H1 (cell line): ENCODE measurements around the gene LAMB3. TPM values are rescaled to one million over a fixed set of nuclear protein-coding genes. Genes with fewer than 3 reads are reported as not detected.

ENCODE experiments used
- CTCF ChIA-PET: fragments of 300-600 bp; sonication (Branson Sonifier 250); formaldehyde crosslinking; loops from one replicate; lab custom pipeline; 2021; ENCODE audit not compliant: partially characterized antibody; lab: Charles Lee
- POLR2A ChIA-PET: fragments of 300-600 bp; sonication (Branson Sonifier 250); formaldehyde crosslinking; loops from one replicate; lab custom pipeline; 2021; ENCODE audit warnings: inconsistent platforms; ENCODE audit not compliant: partially characterized antibody; lab: Charles Lee
- DNase-seq, 2 experiments: peaks; one replicate each; pipeline versions ENCODE4 v3.0.0 to v3.0.0-alpha.2; 2010 to 2022; ENCODE audit warnings: low spot score in 2 of 2, low read depth in 1 of 2, mixed read lengths in 1 of 2
- FAIRE-seq: peaks from 2 replicates; lab custom pipeline; 2011; peaks lifted over from hg19 to GRCh38; lab: Jason Lieb, UNC
- H2AFZ ChIP-seq: 2 replicates; pipeline ENCODE4 v1.8.1; 2012; ENCODE audit warnings: low read length, inconsistent platforms
- H2AK5ac ChIP-seq: 2 replicates; pipeline ENCODE4 v1.6.1; 2013; ENCODE audit warnings: low read depth, low read length
- H2BK120ac ChIP-seq: replicated peaks from 2 replicates; pipeline ENCODE3; 2013; ENCODE audit warnings: low read depth, low read length, inconsistent platforms
- H2BK12ac ChIP-seq: 2 replicates; pipeline ENCODE4 v1.6.1; 2013; ENCODE audit warnings: low read depth, low read length
- H2BK15ac ChIP-seq: 2 replicates; pipeline ENCODE4 v1.6.1; 2013; ENCODE audit warnings: low read length
- H2BK20ac ChIP-seq: 2 replicates; pipeline ENCODE4 v1.6.1; 2013; ENCODE audit warnings: low read length
- H2BK5ac ChIP-seq: 2 replicates; pipeline ENCODE4 v1.6.1; 2013; ENCODE audit warnings: low read depth, low read length
- H3K14ac ChIP-seq: 2 replicates; pipeline ENCODE4 v1.6.1; 2013; ENCODE audit warnings: inconsistent platforms; ENCODE audit not compliant: insufficient read length
- H3K18ac ChIP-seq: 2 replicates; pipeline ENCODE4 v1.6.1; 2013; ENCODE audit warnings: low read length; ENCODE audit errors: extremely low read depth
- H3K23ac ChIP-seq: 2 replicates; pipeline ENCODE4 v1.6.1; 2013; ENCODE audit warnings: inconsistent platforms; ENCODE audit not compliant: insufficient read length
- H3K23me2 ChIP-seq: 2 replicates; pipeline ENCODE4 v1.6.1; 2013; ENCODE audit warnings: low read depth, low read length
- H3K27ac ChIP-seq: 2 replicates; pipeline ENCODE4 v1.6.1; 2011; ENCODE audit warnings: low read depth, low read length, inconsistent platforms
- H3K27me3 ChIP-seq, 4 experiments: replicated peaks in 1 of 4; 1 replicate in 1 of 4; 2 replicates in 3 of 4; pipeline versions ENCODE4 v1.6.1 to v1.8.1; 2011 to 2013; ENCODE audit warnings: low read length in 3 of 4, mild to moderate bottlenecking in 3 of 4, inconsistent platforms in 2 of 4, mixed read lengths in 2 of 4, moderate library complexity in 1 of 4; ENCODE audit not compliant: control insufficient read depth in 3 of 4, insufficient read depth in 3 of 4; ENCODE audit errors: extremely low read depth in 1 of 4
- H3K36me3 ChIP-seq, 4 experiments: 2 replicates each; pipeline versions ENCODE4 v1.6.1 to v1.8.1; 2011 to 2013; ENCODE audit warnings: mild to moderate bottlenecking in 4 of 4, low read length in 3 of 4, moderate library complexity in 2 of 4, control low read depth in 1 of 4, inconsistent platforms in 1 of 4; ENCODE audit not compliant: insufficient read depth in 4 of 4, control insufficient read depth in 2 of 4
- H3K4ac ChIP-seq: replicated peaks from 2 replicates; pipeline ENCODE3; 2013; ENCODE audit warnings: low read length, low read depth, mixed read lengths, inconsistent platforms; ENCODE audit not compliant: insufficient read length
- H3K4me1 ChIP-seq, 4 experiments: replicated peaks in 1 of 4; 1 replicate in 1 of 4; 2 replicates in 3 of 4; pipeline versions ENCODE4 v1.6.1 to v1.8.1; 2011 to 2013; ENCODE audit warnings: low read length in 3 of 4, inconsistent platforms in 2 of 4, mixed read lengths in 1 of 4; ENCODE audit not compliant: insufficient read depth in 4 of 4, control insufficient read depth in 3 of 4
- H3K4me2 ChIP-seq, 2 experiments: 2 replicates each; pipeline versions ENCODE4 v1.6.1 to v1.8.1; 2011 to 2013; ENCODE audit warnings: low read depth in 2 of 2, low read length in 2 of 2, control low read depth in 1 of 2, inconsistent platforms in 1 of 2, mild to moderate bottlenecking in 1 of 2; ENCODE audit not compliant: insufficient read depth in 1 of 2
- H3K4me3 ChIP-seq, 4 experiments: fragments of 200-600, 300-600 bp in 1 of 4; sonication (generic), shearing (Covaris generic), sonication (Bioruptor Twin) in 1 of 4; 2 replicates each; pipeline versions ENCODE4 v1.5.1 to v1.8.1; 2011 to 2016; ENCODE audit warnings: low read length in 4 of 4, low read depth in 3 of 4, control low read depth in 2 of 4, inconsistent platforms in 2 of 4, mild to moderate bottlenecking in 2 of 4, mixed read lengths in 1 of 4, moderate library complexity in 1 of 4; ENCODE audit not compliant: insufficient read depth in 2 of 4; ENCODE audit errors: extremely low read depth in 1 of 4
- H3K56ac ChIP-seq: replicated peaks from 2 replicates; pipeline ENCODE3; 2013; ENCODE audit warnings: low read depth, mild to moderate bottlenecking, mixed read lengths, low read length, inconsistent platforms; ENCODE audit not compliant: insufficient read length
- H3K79me1 ChIP-seq: 2 replicates; pipeline ENCODE4 v1.6.1; 2013; ENCODE audit warnings: low read depth, low read length, control low read depth
- H3K79me2 ChIP-seq, 2 experiments: 2 replicates each; pipeline versions ENCODE4 v1.6.1 to v1.8.1; 2012 to 2013; ENCODE audit warnings: low read length in 2 of 2, mild to moderate bottlenecking in 2 of 2, inconsistent platforms in 1 of 2; ENCODE audit not compliant: insufficient read depth in 2 of 2, control insufficient read depth in 1 of 2
- H3K9ac ChIP-seq, 4 experiments: replicated peaks in 1 of 4; 1 replicate in 1 of 4; 2 replicates in 3 of 4; pipeline versions ENCODE4 v1.6.1 to v1.8.1; 2011 to 2013; ENCODE audit warnings: low read depth in 3 of 4, low read length in 3 of 4, control low read depth in 2 of 4, mild to moderate bottlenecking in 2 of 4, moderate library complexity in 2 of 4, inconsistent platforms in 1 of 4; ENCODE audit errors: extremely low read depth in 1 of 4
- H3K9me3 ChIP-seq, 2 experiments: 2 replicates each; pipeline versions ENCODE4 v1.6.1 to v1.8.1; 2012 to 2013; ENCODE audit warnings: mild to moderate bottlenecking in 2 of 2, moderate library complexity in 2 of 2, control low read depth in 1 of 2, inconsistent platforms in 1 of 2, low read depth in 1 of 2, low read length in 1 of 2, mixed read lengths in 1 of 2; ENCODE audit not compliant: insufficient read depth in 2 of 2
- H4K20me1 ChIP-seq, 2 experiments: replicated peaks in 1 of 2; 2 replicates each; pipeline versions ENCODE3 to v1.8.1; 2011 to 2013; ENCODE audit warnings: inconsistent platforms in 2 of 2, low read length in 2 of 2, mild to moderate bottlenecking in 1 of 2; ENCODE audit not compliant: insufficient read depth in 2 of 2, control insufficient read depth in 1 of 2
- H4K5ac ChIP-seq: 2 replicates; pipeline ENCODE4 v1.6.1; 2013; ENCODE audit warnings: low read length, low read depth, mixed read lengths, inconsistent platforms; ENCODE audit not compliant: insufficient read length
- H4K8ac ChIP-seq: 2 replicates; pipeline ENCODE4 v1.8.0; 2013; ENCODE audit warnings: mild to moderate bottlenecking, moderate library complexity, low read length, inconsistent platforms; ENCODE audit not compliant: insufficient read depth; ENCODE audit errors: extremely low read depth
- H4K91ac ChIP-seq: replicated peaks from 2 replicates; pipeline ENCODE3; 2013; ENCODE audit warnings: low read length, mixed read lengths, inconsistent platforms; ENCODE audit not compliant: insufficient read length
- ASH2L ChIP-seq: fragments of 200-600, 300-600 bp; sonication (generic); IDR thresholded peaks from one replicate; pipeline ENCODE4 v1.7.1; 2017; ENCODE audit warnings: low read length
- BACH1 ChIP-seq: IDR thresholded peaks from 2 replicates; pipeline ENCODE4 v1.6.1; 2012; ENCODE audit warnings: low read length, improper control_type of control experiment
- EGR1 ChIP-seq: IDR thresholded peaks from 2 replicates; pipeline ENCODE4 v1.6.1; 2011; ENCODE audit warnings: low read depth, low read length, borderline replicate concordance
- FOSL1 ChIP-seq: IDR thresholded peaks from 2 replicates; pipeline ENCODE4 v1.6.1; 2011; ENCODE audit warnings: mild to moderate bottlenecking, low read depth, low read length, moderate library complexity; ENCODE audit not compliant: insufficient read depth
- KDM4A ChIP-seq: IDR thresholded peaks from one replicate; pipeline ENCODE4 v1.7.1; 2012; ENCODE audit warnings: low read depth, mild to moderate bottlenecking, moderate library complexity, low read length, inconsistent platforms; ENCODE audit not compliant: severe bottlenecking
- NANOG ChIP-seq: IDR thresholded peaks from 2 replicates; pipeline ENCODE4 v1.6.1; 2011; ENCODE audit warnings: low read length, low read depth, mild to moderate bottlenecking, inconsistent platforms; ENCODE audit not compliant: insufficient read depth, poor library complexity, severe bottlenecking
- RBBP5 ChIP-seq: IDR thresholded peaks from 2 replicates; pipeline ENCODE4 v1.7.1; 2012; ENCODE audit warnings: low read depth, mild to moderate bottlenecking, inconsistent platforms, low read length, moderate library complexity, borderline replicate concordance
- RFX5 ChIP-seq: IDR thresholded peaks from 2 replicates; pipeline ENCODE4 v1.6.1; 2011; ENCODE audit warnings: low read depth, low read length, improper control_type of control experiment, borderline replicate concordance
- RXRA ChIP-seq: IDR thresholded peaks from 2 replicates; pipeline ENCODE4 v1.6.1; 2011; ENCODE audit warnings: low read depth, mild to moderate bottlenecking, low read length, moderate library complexity; ENCODE audit not compliant: insufficient read depth
- SAP30 ChIP-seq: fragments of 300-600 bp; sonication (generic); IDR thresholded peaks from 2 replicates; pipeline ENCODE4 v1.7.1; 2012; ENCODE audit warnings: low read length, moderate library complexity, mild to moderate bottlenecking, inconsistent platforms; ENCODE audit not compliant: insufficient read depth, insufficient replicate concordance
- SUZ12 ChIP-seq: fragments of 200-600 bp; sonication (generic); IDR thresholded peaks from 2 replicates; pipeline ENCODE4 v1.6.1; 2012; ENCODE audit warnings: mild to moderate bottlenecking, inconsistent platforms, low read length, moderate library complexity, mixed read lengths
- TBP ChIP-seq: IDR thresholded peaks from 2 replicates; pipeline ENCODE4 v1.6.1; 2011; ENCODE audit warnings: low read depth, low read length, improper control_type of control experiment
- WGBS, 2 experiments: shearing (Covaris generic) in 1 of 2; methylation state at CpG; one replicate each; pipeline versions ENCODE4 v1.1.6 to v1.1.7; 2013 to 2015; ENCODE audit warnings: low lambda C conversion rate in 2 of 2, mixed read lengths in 2 of 2, inconsistent platforms in 1 of 2, low coverage in 1 of 2, missing lambda C conversion rate in 1 of 2; ENCODE audit not compliant: insufficient replicate concordance in 2 of 2, insufficient coverage in 1 of 2, insufficient read length in 1 of 2; ENCODE audit errors: extremely low coverage in 1 of 2, missing lambda C conversion rate in 1 of 2; 5-methylcytosine and 5-hydroxymethylcytosine counted together
- polyA plus RNA-seq, 7 experiments: library from polyadenylated mRNA; depleted of rRNA in 3 of 7; stranded (reverse) in 5 of 7; unstranded in 2 of 7; fragments of >200 nt in 5 of 7; fragments of 200-250 nt in 2 of 7; gene quantifications; 1 replicate in 5 of 7; 2 replicates in 1 of 7; 4 replicates in 1 of 7; pipeline versions ENCODE4 v1.2.1 to v1.2.3, GENCODE V29; 2011 to 2013; ENCODE audit warnings: missing spikeins in 2 of 7, mixed read lengths in 2 of 7
- total RNA-seq: library from RNA; stranded (reverse); fragmentation: NEBNext Ultra II Directional; extraction: Animal tissue kit (Norgen Biotek cat#: 25700); gene quantifications from 2 replicates; pipeline ENCODE4 v1.2.1, GENCODE V29; 2021

Gene LAMB3
- total and polyA plus RNA-seq, 2 of the 8 experiments (the other 6 are each of a cell fraction or from before 2014, with no cell fraction given), result 0.45 to 0.50 TPM

DNA sequence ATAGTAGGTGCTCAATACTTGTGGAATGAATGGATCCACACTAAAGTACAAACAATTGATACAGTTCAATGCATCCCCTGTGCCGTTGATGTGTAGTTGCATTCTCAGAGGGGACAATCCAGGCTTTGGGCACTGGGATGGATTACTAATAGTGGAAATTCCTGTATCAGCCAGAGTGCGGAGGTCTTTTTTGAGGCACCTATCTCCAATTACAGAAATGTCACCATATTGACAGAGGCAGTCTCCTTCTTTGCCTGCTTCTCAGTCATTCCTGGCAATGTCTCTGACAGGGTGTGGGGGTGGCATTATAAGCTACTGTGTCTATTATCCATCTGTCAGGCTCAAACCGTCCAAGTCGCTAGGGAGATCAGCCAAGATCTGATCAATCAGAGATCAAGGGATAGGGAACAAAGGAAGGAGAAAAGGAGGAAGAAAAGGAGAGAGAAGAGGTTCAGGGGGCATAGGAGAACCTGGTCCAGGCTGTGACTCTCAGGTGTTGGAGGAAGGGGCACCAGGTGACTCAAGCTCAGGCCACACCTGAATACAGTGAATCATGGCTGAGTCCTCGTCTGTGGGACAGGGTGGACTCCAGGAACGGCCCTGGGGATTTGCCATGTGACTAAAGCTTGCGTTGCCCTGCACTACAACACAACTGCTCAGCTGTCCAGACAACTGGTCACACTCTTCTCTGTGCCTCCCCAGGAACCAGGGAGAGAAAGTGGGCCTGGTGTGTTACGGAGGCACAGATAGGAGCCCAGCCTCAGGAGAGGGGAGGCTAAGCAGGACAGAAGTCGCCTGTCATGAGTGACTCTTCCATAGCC is 3.4 kb upstream of the LAMB3 start:
- H4K91ac ChIP-seq, result no peak overlapping the region
- H2BK20ac ChIP-seq, result no peak overlapping the region
- no peaks in the 10 kb centered on the region for H4K20me1 ChIP-seq
- H3K36me3 ChIP-seq, result no peaks in the 10 kb centered on the region
- no peak overlapping the region for H4K5ac ChIP-seq
- FAIRE-seq (no peak), DNase-seq (no peak)
- H2BK5ac ChIP-seq, result no peak overlapping the region
- no peak overlapping the region for H2BK120ac ChIP-seq
- 0 out of 2 replicates have a peak overlapping the region, but pooled peaks have one; percentile 14 for H2BK12ac ChIP-seq
- no peaks in the 10 kb centered on the region for H3K79me1 ChIP-seq
- 0 out of 7 replicates have a peak, but pooled peaks cover 0 to 2% (median 0%) of the 10 kb centered on the region in 4 experiments for H3K27me3 ChIP-seq
- CTCF ChIA-PET, result interaction anchor here (0.8 to 2.1 kb wide), 8 partner anchors 9 to 79 kb away, joined by 3 to 11 read pairs (median 5); no protein-coding TSS in a partner anchor
- H3K18ac ChIP-seq, result no peak overlapping the region
- H3K23ac ChIP-seq, result no peak overlapping the region
- H3K14ac ChIP-seq, result no peak overlapping the region
- H3K23me2 ChIP-seq, result no peaks in the 10 kb centered on the region
- no peak overlapping the region for H3K56ac ChIP-seq
- no peak overlapping the region; the same call in 1 of the 2 replicates for H2AK5ac ChIP-seq
- peaks cover 0 to 13% (median 9%) of the 10 kb centered on the region in 4 experiments; a peak in 4 of 7 replicates for H3K4me1 ChIP-seq
- no peak overlapping the region for H3K27ac ChIP-seq
- no peak overlapping the region; the same call in 1 of the 2 replicates for H4K8ac ChIP-seq
- H3K79me2 ChIP-seq, result no peaks in the 10 kb centered on the region
- no peak overlapping the region for H3K4ac ChIP-seq
- 88% methylated on average over 9 of the region's 9 CpGs; no CpG with 5 or more reads in 1 of the 2 experiments for WGBS, 2 experiments
- POLR2A ChIA-PET, result no interaction called here
- H3K9ac ChIP-seq, result no peak overlapping the region
- H3K9me3 ChIP-seq, result no peaks in the 10 kb centered on the region
- no peak overlapping the region for H3K4me2 ChIP-seq
- no peak overlapping the region for H2BK15ac ChIP-seq
- no peak overlapping the region for H2AFZ ChIP-seq
- H3K4me3 ChIP-seq, result no peak overlapping the region
- no peak for TF ChIP-seq RFX5
- TF ChIP-seq RXRA, result no peak
- TF ChIP-seq RBBP5, result no peak
- TF ChIP-seq TBP, result no peak
- TF ChIP-seq SAP30, result no peak
- TF ChIP-seq FOSL1, result no peak
- TF ChIP-seq BACH1, result no peak
- no peak for TF ChIP-seq ASH2L
- no peak for TF ChIP-seq SUZ12
- no peak for TF ChIP-seq KDM4A
- no peak for TF ChIP-seq NANOG
- TF ChIP-seq EGR1, result no peak
